Stimulated activated CD4-positive, alpha-beta T cell treated with anti-CD3 and anti-CD28 coated beads, Interleukin-15, amount 100 ng/mL, for 24 hours (primary cell): Measurements from ENCODE around the gene SEMA4F.

Experiments used
- DNase-seq: peaks from one replicate; pipeline ENCODE4 v3.0.0-alpha.2; 2020

SEMA4F gene

GRCh38 chr2:74668087-74668486, 14.0 kb downstream of the SEMA4F start:
- DNase-seq: no peak

GRCh38 chr2:74670263-74670662, 16.2 kb downstream of the SEMA4F start:
- DNase-seq: no peak

- DNase-seq: no peak
Measured at GRCh38 chr2:74671479-74671878, 17.4 kb downstream of the SEMA4F start.

GRCh38 chr2:74673826-74674528, 19.9 kb downstream of the SEMA4F start:
- DNase-seq: no peak

- no peak for DNase-seq
Measured at GRCh38 chr2:74675090-74675489, 21.0 kb downstream of the SEMA4F start.

- DNase-seq: no peak
Measured at GRCh38 chr2:74676331-74676730, 22.3 kb downstream of the SEMA4F start.

- no peak for DNase-seq
Measured at GRCh38 chr2:74679615-74680014, 25.6 kb downstream of the SEMA4F start.

GRCh38 chr2:74682501-74682900, 28.5 kb downstream of the SEMA4F start:
- DNase-seq: no peak

- DNase-seq: no peak
Measured at GRCh38 chr2:74685408-74685807, 31.4 kb downstream of the SEMA4F start.

GRCh38 chr2:74688881-74689280, 34.8 kb downstream of the SEMA4F start:
- DNase-seq: no peak

- no peak for DNase-seq
Measured at GRCh38 chr2:74689671-74690070, 35.6 kb downstream of the SEMA4F start.

GRCh38 chr2:74690571-74690970, 36.5 kb downstream of the SEMA4F start:
- peak; percentile 12 for DNase-seq

GRCh38 chr2:74691929-74692328, 37.9 kb downstream of the SEMA4F start:
- DNase-seq: no peak

- no peak for DNase-seq
Measured at GRCh38 chr2:74693213-74693612, 39.2 kb downstream of the SEMA4F start.

- DNase-seq: no peak
Measured at GRCh38 chr2:74693668-74694067, 39.6 kb downstream of the SEMA4F start.

GRCh38 chr2:74694281-74694680, 40.2 kb downstream of the SEMA4F start:
- no peak for DNase-seq

- no peak for DNase-seq
Measured at GRCh38 chr2:74695663-74696062, 41.6 kb downstream of the SEMA4F start.

GRCh38 chr2:74696829-74697228, 42.8 kb downstream of the SEMA4F start:
- no peak for DNase-seq

- no peak for DNase-seq
Measured at GRCh38 chr2:74700643-74701372, 46.8 kb downstream of the SEMA4F start.

- DNase-seq: no peak
Measured at GRCh38 chr2:74702001-74702715, 48.1 kb downstream of the SEMA4F start.

GRCh38 chr2:74703373-74703772, 49.3 kb downstream of the SEMA4F start:
- no peak for DNase-seq

- no peak for DNase-seq
Measured at GRCh38 chr2:74704216-74704615, 50.2 kb downstream of the SEMA4F start.

- no peak for DNase-seq
Measured at GRCh38 chr2:74706741-74707140, 52.7 kb downstream of the SEMA4F start.

GRCh38 chr2:74707837-74708236, 53.8 kb downstream of the SEMA4F start:
- no peak for DNase-seq
